ENCODE data around the gene FAM117A.

GRCh38 chr17:49674507-49674906 lies 89.4 kb downstream of the FAM117A start:
- no peak for TF ChIP-seq EZH2phosphoT487 (IDR thresholded peaks at IDR 0.05; ENCODE audit: low read depth, severe bottlenecking, unreplicated experiment)
- TF ChIP-seq CTCF (IDR thresholded peaks at IDR 0.05; ENCODE audit: poor library complexity), result no peak
